ENCODE measurements around the gene SLC51B.

The SLC51B gene

DNA sequence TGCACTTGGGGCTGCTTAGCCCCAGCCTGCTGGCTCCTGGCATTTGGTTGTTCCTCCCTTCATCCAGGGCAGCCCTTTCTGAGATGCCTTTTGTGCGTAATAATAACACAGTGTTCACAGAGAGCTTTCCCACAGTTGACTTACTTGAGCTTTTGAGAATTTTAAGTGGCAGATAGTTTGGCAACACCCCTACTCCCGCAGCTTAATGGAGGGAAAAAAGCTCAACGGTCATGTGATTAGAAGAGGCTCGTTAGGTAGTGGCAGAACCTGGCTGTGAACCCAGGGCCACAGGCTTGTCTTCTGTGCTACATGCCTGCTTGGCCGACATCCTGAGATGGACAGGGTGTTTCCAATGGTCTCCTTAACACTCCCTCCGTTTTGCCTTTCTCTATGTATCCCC is 36.1 kb downstream of the SLC51B start:
- no peaks in the 10 kb centered on the region for H3K36me3 Mint-ChIP-seq
- no peak overlapping the region for H3K4me3 Mint-ChIP-seq
- no peak for ATAC-seq
- no peak for DNase-seq (ENCODE audit: low spot score in 2 of 2)
- no peak overlapping the region for H3K27ac Mint-ChIP-seq
- H3K9me3 Mint-ChIP-seq, result no peaks in the 10 kb centered on the region
- H3K4me1 Mint-ChIP-seq, result peaks cover 16% of the 10 kb centered on the region

DNA sequence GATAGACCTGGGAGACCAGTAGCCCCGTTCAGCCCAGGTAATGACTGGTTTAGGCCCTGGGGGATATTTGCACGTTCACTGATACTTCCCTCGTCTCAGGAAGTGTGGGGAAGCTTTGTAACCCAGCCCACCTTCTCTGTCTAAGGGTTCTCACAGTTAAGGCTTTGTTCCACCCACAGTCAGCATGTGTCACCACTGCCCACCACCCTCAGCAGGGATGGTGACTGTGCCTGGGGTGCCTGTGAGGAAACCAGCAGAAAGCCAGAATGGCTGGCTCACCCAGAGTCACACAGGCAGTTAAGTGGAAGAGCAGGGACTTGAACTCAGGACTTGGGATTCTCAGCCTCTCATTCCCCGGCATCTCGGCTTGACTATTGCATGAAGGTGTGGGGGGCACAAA is 36.6 kb downstream of the SLC51B start:
- Mint-ChIP-seq H3K4me3 (no peak overlapping the region), H3K4me1 (peaks cover 17% of the 10 kb centered on the region), H3K36me3 (no peaks in the 10 kb centered on the region), H3K9me3 (no peaks in the 10 kb centered on the region), H3K27ac (no peak overlapping the region)
- DNase-seq (ENCODE audit: low spot score in 2 of 2) (no peak), ATAC-seq (peak; percentile 59)

- peak; percentile 55 for ATAC-seq
- Mint-ChIP-seq H3K36me3 (no peaks in the 10 kb centered on the region), H3K9me3 (no peaks in the 10 kb centered on the region), H3K27ac (peak overlapping the region; percentile 35), H3K4me1 (peaks cover 22% of the 10 kb centered on the region), H3K4me3 (no peak overlapping the region)
- DNase-seq (ENCODE audit: low spot score in 2 of 2), result no peak
Measured at GRCh38 chr15:65082303-65082953, 37.2 kb downstream of the SLC51B start.

GRCh38 chr15:65083262-65083701 is 38.1 kb downstream of the SLC51B start:
- no peak overlapping the region for H3K27ac Mint-ChIP-seq
- no peak overlapping the region for H3K4me3 Mint-ChIP-seq
- DNase-seq (ENCODE audit: low spot score in 2 of 2) (no peak), ATAC-seq (no peak)
- H3K9me3 Mint-ChIP-seq, result no peaks in the 10 kb centered on the region
- peaks cover 16% of the 10 kb centered on the region for H3K4me1 Mint-ChIP-seq
- no peaks in the 10 kb centered on the region for H3K36me3 Mint-ChIP-seq

DNA sequence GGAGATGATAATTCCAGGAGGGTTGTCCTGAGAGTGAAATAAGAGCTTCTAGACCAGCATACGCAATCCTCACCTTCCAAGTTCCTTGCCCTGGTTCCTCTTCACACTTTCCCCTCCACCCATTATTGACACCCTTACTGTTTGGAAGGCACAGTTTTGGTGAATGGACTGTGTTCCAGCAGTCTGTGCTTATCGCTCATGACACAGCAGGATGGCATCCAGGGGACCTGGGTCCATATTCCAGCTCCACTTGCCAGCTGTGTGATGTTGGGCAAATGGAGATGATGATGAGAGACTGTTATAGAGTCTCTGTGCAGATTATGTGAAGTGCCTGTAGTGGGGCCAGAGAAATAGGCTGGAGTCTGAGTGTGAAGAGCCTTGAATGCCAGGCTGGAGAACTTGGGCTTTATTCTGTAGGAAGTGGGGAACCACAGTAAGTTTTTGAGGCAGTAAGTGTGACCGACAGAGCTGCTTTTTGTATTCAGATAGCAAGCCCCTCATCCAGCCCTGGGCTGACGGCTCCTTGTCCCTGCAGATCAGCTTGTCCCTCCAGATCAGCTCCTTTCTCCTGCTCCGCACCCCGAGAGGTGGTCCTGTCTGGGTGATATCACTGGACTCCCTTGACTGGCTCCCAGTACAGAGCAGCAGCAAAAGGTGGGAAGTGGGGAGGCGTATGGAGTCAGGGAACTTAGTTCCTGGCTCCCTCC is 39.5 kb downstream of the SLC51B start:
- ATAC-seq (no peak), DNase-seq (ENCODE audit: low spot score in 2 of 2) (no peak)
- Mint-ChIP-seq H3K4me3 (no peak overlapping the region), H3K27ac (no peak overlapping the region), H3K36me3 (no peaks in the 10 kb centered on the region), H3K4me1 (peaks cover 16% of the 10 kb centered on the region), H3K9me3 (no peaks in the 10 kb centered on the region)

DNA sequence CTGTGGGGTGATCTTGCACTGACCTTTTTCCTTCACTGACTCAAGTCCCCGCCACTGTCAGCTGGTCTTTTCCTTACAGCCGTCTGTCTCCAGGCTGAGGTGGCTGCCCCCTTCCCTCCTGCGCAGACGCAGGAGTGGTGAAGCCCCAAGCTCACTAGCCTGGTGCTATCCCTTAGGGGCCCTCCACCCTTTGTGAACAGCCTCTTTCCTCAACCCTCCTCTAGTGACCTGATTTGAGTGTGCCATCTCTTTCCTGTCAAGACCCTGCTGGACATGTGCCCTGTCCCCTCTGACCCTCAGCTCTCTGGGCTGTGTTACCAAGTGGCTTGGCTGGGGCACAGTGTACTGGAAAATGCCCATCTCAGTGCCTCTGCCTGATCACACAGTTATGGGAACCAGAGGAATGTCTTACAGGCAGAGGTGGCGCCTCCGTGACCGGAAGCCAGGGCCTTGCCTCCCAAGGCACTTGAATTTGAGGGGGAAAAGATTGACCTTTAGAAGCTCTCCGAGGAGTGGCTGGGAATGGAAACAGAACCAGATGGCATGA is 40.1 kb downstream of the SLC51B start:
- Mint-ChIP-seq H3K4me1 (peaks cover 16% of the 10 kb centered on the region), H3K9me3 (no peaks in the 10 kb centered on the region), H3K36me3 (no peaks in the 10 kb centered on the region), H3K4me3 (no peak overlapping the region), H3K27ac (peak overlapping the region; percentile 21)
- ATAC-seq (no peak), DNase-seq (ENCODE audit: low spot score in 2 of 2) (no peak)

- H3K27ac Mint-ChIP-seq, result no peak overlapping the region
- H3K9me3 Mint-ChIP-seq, result no peaks in the 10 kb centered on the region
- DNase-seq (ENCODE audit: low spot score in 2 of 2) (no peak), ATAC-seq (peak; percentile 25)
- H3K36me3 Mint-ChIP-seq, result no peaks in the 10 kb centered on the region
- peaks cover 16% of the 10 kb centered on the region for H3K4me1 Mint-ChIP-seq
- no peak overlapping the region for H3K4me3 Mint-ChIP-seq
Measured at GRCh38 chr15:65085990-65086679, 40.9 kb downstream of the SLC51B start.

DNA sequence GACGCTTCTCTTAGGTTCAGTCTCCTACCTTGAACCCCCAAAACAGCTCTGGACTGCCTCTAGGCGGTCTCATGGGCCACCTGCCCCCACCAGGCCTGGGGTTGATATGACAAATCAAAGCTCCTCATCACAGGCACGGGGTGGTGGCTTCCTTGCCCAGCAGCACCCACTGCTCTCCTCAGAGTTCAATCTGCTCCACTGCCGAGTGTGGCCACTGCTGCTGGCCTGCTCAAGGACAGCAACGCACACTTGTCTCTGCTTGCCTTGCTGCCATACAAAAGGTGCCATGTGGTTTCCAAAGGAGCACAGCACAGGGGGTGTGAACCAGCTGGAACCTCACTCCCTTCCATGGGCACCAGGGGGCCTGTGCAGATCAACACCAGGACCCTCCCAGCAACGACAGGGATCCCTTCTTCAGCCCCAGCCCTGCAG is 41.5 kb downstream of the SLC51B start:
- H3K4me1 Mint-ChIP-seq, result peaks cover 16% of the 10 kb centered on the region
- H3K36me3 Mint-ChIP-seq, result no peaks in the 10 kb centered on the region
- no peak overlapping the region for H3K27ac Mint-ChIP-seq
- ATAC-seq (peak; percentile 3), DNase-seq (ENCODE audit: low spot score in 2 of 2) (no peak)
- H3K9me3 Mint-ChIP-seq, result no peaks in the 10 kb centered on the region
- H3K4me3 Mint-ChIP-seq, result no peak overlapping the region

- Mint-ChIP-seq H3K4me1 (peaks cover 12% of the 10 kb centered on the region), H3K4me3 (no peak overlapping the region), H3K27ac (peak overlapping the region; percentile 72), H3K9me3 (no peaks in the 10 kb centered on the region), H3K36me3 (no peaks in the 10 kb centered on the region)
- ATAC-seq, result no peak
- no peak for DNase-seq (ENCODE audit: low spot score in 2 of 2)
Measured at GRCh38 chr15:65087411-65087810, 42.2 kb downstream of the SLC51B start.

DNA sequence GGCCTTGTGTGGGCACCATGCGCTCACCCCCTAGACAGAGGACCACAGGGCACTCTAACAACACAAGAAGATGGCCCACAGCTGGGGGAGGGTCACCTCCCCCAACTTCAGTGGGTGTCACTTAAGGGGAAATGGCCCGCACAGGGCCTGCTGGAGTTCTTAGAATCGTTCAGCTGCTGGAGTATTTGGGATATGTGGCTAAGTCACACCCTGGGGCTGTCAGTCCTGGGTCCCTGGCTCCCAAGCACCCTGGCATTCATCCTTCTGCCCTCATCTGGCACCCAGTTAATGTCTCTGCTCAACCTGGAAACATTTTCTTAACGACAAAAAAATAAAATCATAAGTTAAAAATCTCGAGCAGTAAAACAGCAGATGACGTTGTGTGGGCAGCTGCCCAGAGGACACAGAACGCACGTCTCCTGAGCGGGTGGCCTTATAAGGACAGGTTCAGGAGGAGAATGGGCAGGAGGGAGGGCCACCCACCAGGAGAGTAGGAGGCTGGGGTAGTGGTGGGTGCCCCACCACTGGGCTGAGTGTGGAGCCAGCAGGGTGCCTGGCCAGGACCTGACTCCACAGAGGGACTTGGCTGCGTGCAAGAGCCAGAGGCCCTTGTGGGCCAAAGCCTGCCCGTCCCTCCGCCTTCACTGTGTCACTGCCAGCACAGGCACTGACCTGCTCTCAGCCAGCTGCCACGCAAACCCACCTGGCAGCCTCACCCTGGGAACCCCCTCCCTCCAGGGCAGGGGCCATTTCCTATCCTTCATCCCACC is 42.9 kb downstream of the SLC51B start:
- DNase-seq (ENCODE audit: low spot score in 2 of 2), result no peak
- peaks cover 6% of the 10 kb centered on the region for H3K4me1 Mint-ChIP-seq
- no peak overlapping the region for H3K4me3 Mint-ChIP-seq
- H3K36me3 Mint-ChIP-seq, result no peaks in the 10 kb centered on the region
- ATAC-seq, result no peak
- H3K9me3 Mint-ChIP-seq, result no peaks in the 10 kb centered on the region
- peak overlapping the region; percentile 72 for H3K27ac Mint-ChIP-seq

GRCh38 chr15:65088643-65089021 is 43.4 kb downstream of the SLC51B start:
- DNase-seq (ENCODE audit: low spot score in 2 of 2), result no peak
- Mint-ChIP-seq H3K4me1 (peaks cover 6% of the 10 kb centered on the region), H3K36me3 (no peaks in the 10 kb centered on the region), H3K27ac (peak overlapping the region; percentile 60), H3K9me3 (no peaks in the 10 kb centered on the region), H3K4me3 (no peak overlapping the region)
- ATAC-seq, result no peak

GRCh38 chr15:65089206-65089824 is 44.1 kb downstream of the SLC51B start:
- ATAC-seq, result no peak
- H3K36me3 Mint-ChIP-seq, result no peaks in the 10 kb centered on the region
- DNase-seq (ENCODE audit: low spot score in 2 of 2), result no peak
- H3K9me3 Mint-ChIP-seq, result no peaks in the 10 kb centered on the region
- no peak overlapping the region for H3K4me3 Mint-ChIP-seq
- peaks cover 6% of the 10 kb centered on the region for H3K4me1 Mint-ChIP-seq
- peak overlapping the region; percentile 60 for H3K27ac Mint-ChIP-seq

DNA sequence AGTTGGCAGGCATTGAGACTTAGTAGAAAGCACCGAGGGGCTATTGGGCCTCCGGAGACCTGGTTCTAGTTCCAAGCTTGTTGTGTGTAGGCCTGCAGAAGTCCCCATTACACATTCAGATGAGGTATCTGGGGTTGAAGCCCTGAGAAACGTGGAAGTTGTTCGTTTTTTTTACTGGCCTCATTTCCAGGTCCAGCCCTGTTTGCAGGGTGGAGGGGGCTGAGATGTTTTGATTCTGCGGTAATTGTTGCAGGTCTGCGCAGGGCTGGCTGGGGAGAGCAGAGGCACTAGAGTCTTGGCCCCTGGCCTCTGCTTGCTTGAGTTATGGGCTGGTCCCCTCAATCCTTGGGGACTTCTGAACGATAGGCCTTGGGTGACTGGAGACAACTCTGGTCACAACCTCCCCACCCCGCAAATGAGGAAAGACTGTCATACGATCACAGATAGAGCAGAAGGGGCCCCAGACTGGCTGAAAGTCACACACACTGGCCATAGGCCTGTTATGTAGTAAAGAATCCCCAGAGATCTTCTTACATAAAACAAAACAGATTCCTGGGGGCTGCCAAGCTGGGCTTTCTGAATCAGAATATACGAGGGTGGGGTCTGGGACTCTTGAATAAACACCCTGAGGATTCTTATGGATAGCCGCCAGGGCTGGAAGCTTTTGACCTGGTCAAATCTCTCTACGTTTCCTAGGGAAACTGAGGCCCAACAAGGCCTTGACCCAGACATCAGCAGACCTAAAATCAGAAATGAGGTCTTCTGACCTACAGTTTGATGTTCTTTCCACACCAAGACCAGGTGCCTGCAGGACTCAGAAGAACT is 47.0 kb downstream of the SLC51B start:
- DNase-seq (ENCODE audit: low spot score in 2 of 2) (no peak), ATAC-seq (no peak)
- H3K9me3 Mint-ChIP-seq, result no peaks in the 10 kb centered on the region
- no peak overlapping the region for H3K27ac Mint-ChIP-seq
- H3K36me3 Mint-ChIP-seq, result peaks cover under 1% of the 10 kb centered on the region
- H3K4me3 Mint-ChIP-seq, result no peak overlapping the region
- H3K4me1 Mint-ChIP-seq, result peaks cover under 1% of the 10 kb centered on the region
